ENCODE data around the gene TIPIN.

Gene TIPIN

DNA sequence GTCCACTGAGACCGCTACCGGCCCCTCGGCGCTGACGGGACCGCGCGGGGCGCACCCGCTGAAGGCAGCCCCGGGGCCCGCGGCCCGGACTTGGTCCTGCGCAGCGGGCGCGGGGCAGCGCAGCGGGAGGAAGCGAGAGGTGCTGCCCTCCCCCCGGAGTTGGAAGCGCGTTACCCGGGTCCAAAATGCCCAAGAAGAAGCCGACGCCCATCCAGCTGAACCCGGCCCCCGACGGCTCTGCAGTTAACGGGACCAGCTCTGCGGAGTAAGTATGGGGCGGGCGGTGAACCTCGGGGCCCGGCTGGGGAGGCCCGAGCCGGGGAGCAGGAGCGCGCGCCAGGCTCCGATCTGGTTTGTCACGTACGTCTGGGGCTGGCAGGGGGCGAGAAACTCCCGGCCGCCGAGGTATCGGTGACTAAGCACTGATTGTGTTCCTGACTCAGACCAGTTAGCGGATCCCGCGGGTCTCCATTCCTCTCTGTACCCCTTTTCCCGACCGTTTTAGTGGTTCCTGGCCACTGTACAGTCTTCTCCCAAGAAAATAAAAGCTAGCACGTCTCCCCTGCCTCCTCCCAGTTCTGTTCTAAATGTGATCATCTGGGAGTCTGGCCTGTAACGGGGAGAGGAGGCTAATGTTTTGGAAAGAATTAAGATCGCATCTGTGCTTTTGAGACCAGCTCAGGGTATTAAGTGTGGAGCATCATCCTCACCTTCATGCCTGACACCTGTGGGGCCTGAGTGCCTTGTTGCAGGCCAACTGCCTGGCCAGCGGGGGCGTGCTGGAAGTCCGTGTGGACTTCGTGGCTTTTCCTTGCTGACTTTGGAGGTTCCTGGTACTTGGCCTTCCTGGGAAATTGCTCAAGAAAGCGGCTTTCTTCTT is 30.9 kb upstream of the TIPIN start (continued):
- TF ChIP-seq, protein P1, sequence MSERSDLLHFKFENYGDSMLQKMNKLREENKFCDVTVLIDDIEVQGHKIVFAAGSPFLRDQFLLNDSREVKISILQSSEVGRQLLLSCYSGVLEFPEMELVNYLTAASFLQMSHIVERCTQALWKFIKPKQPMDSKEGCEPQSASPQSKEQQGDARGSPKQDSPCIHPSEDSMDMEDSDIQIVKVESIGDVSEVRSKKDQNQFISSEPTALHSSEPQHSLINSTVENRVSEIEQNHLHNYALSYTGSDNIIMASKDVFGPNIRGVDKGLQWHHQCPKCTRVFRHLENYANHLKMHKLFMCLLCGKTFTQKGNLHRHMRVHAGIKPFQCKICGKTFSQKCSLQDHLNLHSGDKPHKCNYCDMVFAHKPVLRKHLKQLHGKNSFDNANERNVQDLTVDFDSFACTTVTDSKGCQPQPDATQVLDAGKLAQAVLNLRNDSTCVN (tag by site-specific recombination; optimal IDR thresholded peaks at IDR 0.05), result peak; percentile 95
- TF ChIP-seq OSR2 (tag by site-specific recombination; IDR thresholded peaks at IDR 0.05) (no peak), SP2 (tag by site-specific recombination; IDR thresholded peaks at IDR 0.05) (peak; percentile 12; the same call in 1 of the 2 replicates), MYNN (tag by site-specific recombination; IDR thresholded peaks at IDR 0.05; ENCODE audit: borderline replicate concordance) (peak; percentile 79), ZBTB21 (tag by site-specific recombination; IDR thresholded peaks at IDR 0.05) (0 out of 2 replicates have a peak, but pooled peaks have one; percentile 30), ZFP69B (tag by site-specific recombination; IDR thresholded peaks at IDR 0.05) (0 out of 2 replicates have a peak, but pooled peaks have one; percentile 33), ZNF585B (tag by site-specific recombination; IDR thresholded peaks at IDR 0.05) (no peak), YY2 (tag by site-specific recombination; IDR thresholded peaks at IDR 0.05) (no peak), ZNF433 (tag by site-specific recombination; IDR thresholded peaks at IDR 0.05; ENCODE audit: low read depth) (no peak), KLF7 (tag by site-specific recombination; IDR thresholded peaks at IDR 0.05; ENCODE audit: borderline replicate concordance) (no peak), ZNF785 (tag by site-specific recombination; IDR thresholded peaks at IDR 0.05) (no peak), ZNF133 (tag by site-specific recombination; IDR thresholded peaks at IDR 0.05) (no peak), ZNF624 (tag by site-specific recombination; IDR thresholded peaks at IDR 0.05) (no peak), ZNF555 (tag by site-specific recombination; conservative IDR thresholded peaks at IDR 0.05) (no peak), ZNF169 (tag by site-specific recombination; IDR thresholded peaks at IDR 0.05) (no peak), ZNF664 (tag by site-specific recombination; IDR thresholded peaks at IDR 0.05) (no peak), ZNF843 (tag by site-specific recombination; IDR thresholded peaks at IDR 0.05) (0 out of 2 replicates have a peak, but pooled peaks have one; percentile 12), ZFP3 (tag by site-specific recombination; IDR thresholded peaks at IDR 0.05; ENCODE audit: low read depth) (no peak), ZNF221 (tag by site-specific recombination; IDR thresholded peaks at IDR 0.05; ENCODE audit: borderline replicate concordance) (no peak), GLIS2 (tag by site-specific recombination; IDR thresholded peaks at IDR 0.05) (peak; percentile 48; the same call in 1 of the 2 replicates)
- TF ChIP-seq, protein P2, sequence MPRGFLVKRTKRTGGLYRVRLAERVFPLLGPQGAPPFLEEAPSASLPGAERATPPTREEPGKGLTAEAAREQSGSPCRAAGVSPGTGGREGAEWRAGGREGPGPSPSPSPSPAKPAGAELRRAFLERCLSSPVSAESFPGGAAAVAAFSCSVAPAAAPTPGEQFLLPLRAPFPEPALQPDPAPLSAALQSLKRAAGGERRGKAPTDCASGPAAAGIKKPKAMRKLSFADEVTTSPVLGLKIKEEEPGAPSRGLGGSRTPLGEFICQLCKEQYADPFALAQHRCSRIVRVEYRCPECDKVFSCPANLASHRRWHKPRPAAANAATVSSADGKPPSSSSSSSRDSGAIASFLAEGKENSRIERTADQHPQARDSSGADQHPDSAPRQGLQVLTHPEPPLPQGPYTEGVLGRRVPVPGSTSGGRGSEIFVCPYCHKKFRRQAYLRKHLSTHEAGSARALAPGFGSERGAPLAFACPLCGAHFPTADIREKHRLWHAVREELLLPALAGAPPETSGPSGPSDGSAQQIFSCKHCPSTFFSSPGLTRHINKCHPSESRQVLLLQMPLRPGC (tag by site-specific recombination; IDR thresholded peaks at IDR 0.05), result no peak
- TF ChIP-seq, protein P3, sequence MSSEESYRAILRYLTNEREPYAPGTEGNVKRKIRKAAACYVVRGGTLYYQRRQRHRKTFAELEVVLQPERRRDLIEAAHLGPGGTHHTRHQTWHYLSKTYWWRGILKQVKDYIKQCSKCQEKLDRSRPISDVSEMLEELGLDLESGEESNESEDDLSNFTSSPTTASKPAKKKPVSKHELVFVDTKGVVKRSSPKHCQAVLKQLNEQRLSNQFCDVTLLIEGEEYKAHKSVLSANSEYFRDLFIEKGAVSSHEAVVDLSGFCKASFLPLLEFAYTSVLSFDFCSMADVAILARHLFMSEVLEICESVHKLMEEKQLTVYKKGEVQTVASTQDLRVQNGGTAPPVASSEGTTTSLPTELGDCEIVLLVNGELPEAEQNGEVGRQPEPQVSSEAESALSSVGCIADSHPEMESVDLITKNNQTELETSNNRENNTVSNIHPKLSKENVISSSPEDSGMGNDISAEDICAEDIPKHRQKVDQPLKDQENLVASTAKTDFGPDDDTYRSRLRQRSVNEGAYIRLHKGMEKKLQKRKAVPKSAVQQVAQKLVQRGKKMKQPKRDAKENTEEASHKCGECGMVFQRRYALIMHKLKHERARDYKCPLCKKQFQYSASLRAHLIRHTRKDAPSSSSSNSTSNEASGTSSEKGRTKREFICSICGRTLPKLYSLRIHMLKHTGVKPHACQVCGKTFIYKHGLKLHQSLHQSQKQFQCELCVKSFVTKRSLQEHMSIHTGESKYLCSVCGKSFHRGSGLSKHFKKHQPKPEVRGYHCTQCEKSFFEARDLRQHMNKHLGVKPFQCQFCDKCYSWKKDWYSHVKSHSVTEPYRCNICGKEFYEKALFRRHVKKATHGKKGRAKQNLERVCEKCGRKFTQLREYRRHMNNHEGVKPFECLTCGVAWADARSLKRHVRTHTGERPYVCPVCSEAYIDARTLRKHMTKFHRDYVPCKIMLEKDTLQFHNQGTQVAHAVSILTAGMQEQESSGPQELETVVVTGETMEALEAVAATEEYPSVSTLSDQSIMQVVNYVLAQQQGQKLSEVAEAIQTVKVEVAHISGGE (tag by site-specific recombination; conservative IDR thresholded peaks at IDR 0.05; ENCODE audit: low read depth), result 0 out of 2 replicates have a peak, but pooled peaks have one; percentile 12
- TF ChIP-seq, protein P4, sequence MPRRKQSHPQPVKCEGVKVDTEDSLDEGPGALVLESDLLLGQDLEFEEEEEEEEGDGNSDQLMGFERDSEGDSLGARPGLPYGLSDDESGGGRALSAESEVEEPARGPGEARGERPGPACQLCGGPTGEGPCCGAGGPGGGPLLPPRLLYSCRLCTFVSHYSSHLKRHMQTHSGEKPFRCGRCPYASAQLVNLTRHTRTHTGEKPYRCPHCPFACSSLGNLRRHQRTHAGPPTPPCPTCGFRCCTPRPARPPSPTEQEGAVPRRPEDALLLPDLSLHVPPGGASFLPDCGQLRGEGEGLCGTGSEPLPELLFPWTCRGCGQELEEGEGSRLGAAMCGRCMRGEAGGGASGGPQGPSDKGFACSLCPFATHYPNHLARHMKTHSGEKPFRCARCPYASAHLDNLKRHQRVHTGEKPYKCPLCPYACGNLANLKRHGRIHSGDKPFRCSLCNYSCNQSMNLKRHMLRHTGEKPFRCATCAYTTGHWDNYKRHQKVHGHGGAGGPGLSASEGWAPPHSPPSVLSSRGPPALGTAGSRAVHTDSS (tag by site-specific recombination; IDR thresholded peaks at IDR 0.05), result peak; percentile 59; the same call in 1 of the 2 replicates
- TF ChIP-seq, protein P5, sequence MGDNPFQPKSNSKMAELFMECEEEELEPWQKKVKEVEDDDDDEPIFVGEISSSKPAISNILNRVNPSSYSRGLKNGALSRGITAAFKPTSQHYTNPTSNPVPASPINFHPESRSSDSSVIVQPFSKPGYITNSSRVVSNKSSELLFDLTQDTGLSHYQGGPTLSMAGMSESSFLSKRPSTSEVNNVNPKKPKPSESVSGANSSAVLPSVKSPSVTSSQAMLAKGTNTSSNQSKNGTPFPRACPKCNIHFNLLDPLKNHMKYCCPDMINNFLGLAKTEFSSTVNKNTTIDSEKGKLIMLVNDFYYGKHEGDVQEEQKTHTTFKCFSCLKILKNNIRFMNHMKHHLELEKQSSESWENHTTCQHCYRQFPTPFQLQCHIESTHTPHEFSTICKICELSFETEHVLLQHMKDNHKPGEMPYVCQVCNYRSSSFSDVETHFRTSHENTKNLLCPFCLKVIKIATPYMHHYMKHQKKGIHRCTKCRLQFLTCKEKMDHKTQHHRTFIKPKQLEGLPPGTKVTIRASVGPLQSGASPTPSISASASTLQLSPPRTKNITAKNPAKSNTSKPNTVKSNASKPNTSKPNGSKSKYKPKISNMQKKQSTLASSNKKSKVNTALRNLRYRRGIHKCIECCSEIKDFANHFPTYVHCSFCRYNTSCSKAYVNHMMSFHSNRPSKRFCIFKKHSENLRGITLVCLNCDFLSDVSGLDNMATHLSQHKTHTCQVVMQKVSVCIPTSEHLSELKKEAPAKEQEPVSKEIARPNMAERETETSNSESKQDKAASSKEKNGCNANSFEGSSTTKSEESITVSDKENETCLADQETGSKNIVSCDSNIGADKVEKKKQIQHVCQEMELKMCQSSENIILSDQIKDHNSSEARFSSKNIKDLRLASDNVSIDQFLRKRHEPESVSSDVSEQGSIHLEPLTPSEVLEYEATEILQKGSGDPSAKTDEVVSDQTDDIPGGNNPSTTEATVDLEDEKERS (tag by site-specific recombination; IDR thresholded peaks at IDR 0.05), result no peak
- TF ChIP-seq, protein P6, sequence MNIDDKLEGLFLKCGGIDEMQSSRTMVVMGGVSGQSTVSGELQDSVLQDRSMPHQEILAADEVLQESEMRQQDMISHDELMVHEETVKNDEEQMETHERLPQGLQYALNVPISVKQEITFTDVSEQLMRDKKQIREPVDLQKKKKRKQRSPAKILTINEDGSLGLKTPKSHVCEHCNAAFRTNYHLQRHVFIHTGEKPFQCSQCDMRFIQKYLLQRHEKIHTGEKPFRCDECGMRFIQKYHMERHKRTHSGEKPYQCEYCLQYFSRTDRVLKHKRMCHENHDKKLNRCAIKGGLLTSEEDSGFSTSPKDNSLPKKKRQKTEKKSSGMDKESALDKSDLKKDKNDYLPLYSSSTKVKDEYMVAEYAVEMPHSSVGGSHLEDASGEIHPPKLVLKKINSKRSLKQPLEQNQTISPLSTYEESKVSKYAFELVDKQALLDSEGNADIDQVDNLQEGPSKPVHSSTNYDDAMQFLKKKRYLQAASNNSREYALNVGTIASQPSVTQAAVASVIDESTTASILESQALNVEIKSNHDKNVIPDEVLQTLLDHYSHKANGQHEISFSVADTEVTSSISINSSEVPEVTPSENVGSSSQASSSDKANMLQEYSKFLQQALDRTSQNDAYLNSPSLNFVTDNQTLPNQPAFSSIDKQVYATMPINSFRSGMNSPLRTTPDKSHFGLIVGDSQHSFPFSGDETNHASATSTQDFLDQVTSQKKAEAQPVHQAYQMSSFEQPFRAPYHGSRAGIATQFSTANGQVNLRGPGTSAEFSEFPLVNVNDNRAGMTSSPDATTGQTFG (tag by site-specific recombination; IDR thresholded peaks at IDR 0.05; ENCODE audit: borderline replicate concordance), result no peak
